IMR-90 (cell line): ENCODE data around the gene IL6ST. TPM values are rescaled to one million over a fixed set of nuclear protein-coding genes. Genes with fewer than 3 reads are reported as not detected.

Source experiments
- ATAC-seq: fragments of 200-7000 bp; cut with Tn5 transposase; 2 replicates; pipeline ENCODE4 v1.9.1; 2020; ENCODE audit warnings: low read depth, mild to moderate bottlenecking, moderate library complexity
- BruUV-seq: library from RNA; stranded (reverse); fragments of 400-500 nt; replicated peaks from 2 replicates; lab custom pipeline; 2021; lab: Mats Ljungman, UMichigan
- CTCF ChIA-PET: fragments of 300-600 bp; formaldehyde crosslinking; extraction: SDS; loops from one replicate; lab custom pipeline; 2021; ENCODE audit warnings: antibody characterized with exemption; lab: Yijun Ruan, JAX
- POLR2A ChIA-PET: fragments of 300-600 bp; sonication (Branson Sonifier 250); formaldehyde crosslinking; loops from one replicate; lab custom pipeline; 2022; ENCODE audit warnings: antibody characterized with exemption; ENCODE audit not compliant: unreplicated experiment; lab: Charles Lee
- DNase-seq: peaks from one replicate; pipeline ENCODE4 v3.0.0; 2013
- H2AFZ ChIP-seq: replicated peaks from 2 replicates; pipeline ENCODE3; 2013; ENCODE audit warnings: low read length, mild to moderate bottlenecking; ENCODE audit not compliant: poor library complexity
- H2AK5ac ChIP-seq: 2 replicates; pipeline ENCODE4 v1.6.1; 2013; ENCODE audit warnings: low read depth, low read length, inconsistent platforms
- H2AK9ac ChIP-seq: replicated peaks from 2 replicates; pipeline ENCODE3; 2013; ENCODE audit warnings: mild to moderate bottlenecking, low read depth, low read length, moderate library complexity; ENCODE audit not compliant: poor library complexity
- H2BK120ac ChIP-seq: 2 replicates; pipeline ENCODE4 v1.6.1; 2013; ENCODE audit warnings: low read depth, low read length, inconsistent platforms
- H2BK15ac ChIP-seq: 3 replicates; pipeline ENCODE4 v1.6.1; 2013; ENCODE audit warnings: low read depth, low read length, inconsistent platforms
- H2BK20ac ChIP-seq: 2 replicates; pipeline ENCODE4 v1.6.1; 2013; ENCODE audit warnings: low read depth, mild to moderate bottlenecking, inconsistent platforms, low read length, moderate library complexity
- H2BK5ac ChIP-seq: 2 replicates; pipeline ENCODE4 v1.6.1; 2013; ENCODE audit warnings: mild to moderate bottlenecking, low read depth, low read length, inconsistent platforms; ENCODE audit not compliant: poor library complexity, severe bottlenecking
- H3K14ac ChIP-seq: replicated peaks from 2 replicates; pipeline ENCODE4 v1.6.1; 2013; ENCODE audit warnings: low read depth, low read length, inconsistent platforms
- H3K18ac ChIP-seq: 2 replicates; pipeline ENCODE4 v1.6.1; 2013; ENCODE audit warnings: low read depth, low read length, control low read depth
- H3K23ac ChIP-seq: 2 replicates; pipeline ENCODE4 v1.6.1; 2013; ENCODE audit warnings: low read depth, low read length, inconsistent platforms
- H3K27ac ChIP-seq: 2 replicates; pipeline ENCODE4 v1.5.1; 2013; ENCODE audit warnings: mild to moderate bottlenecking, control low read depth, low read length; ENCODE audit not compliant: insufficient read depth
- H3K27me3 ChIP-seq: 2 replicates; pipeline ENCODE4 v1.6.1; 2013; ENCODE audit warnings: low read length; ENCODE audit not compliant: control insufficient read depth, insufficient read depth
- H3K36me3 ChIP-seq: 2 replicates; pipeline ENCODE4 v1.6.1; 2013; ENCODE audit warnings: low read length, mixed read lengths; ENCODE audit not compliant: control insufficient read depth, insufficient read depth
- H3K4ac ChIP-seq: 2 replicates; pipeline ENCODE4 v1.6.1; 2013; ENCODE audit warnings: low read depth, low read length, inconsistent platforms
- H3K4me1 ChIP-seq: 2 replicates; pipeline ENCODE4 v1.6.1; 2013; ENCODE audit warnings: low read length, mixed read lengths; ENCODE audit not compliant: control insufficient read depth, insufficient read depth
- H3K4me2 ChIP-seq: 2 replicates; pipeline ENCODE4 v1.6.1; 2013; ENCODE audit warnings: low read depth, mild to moderate bottlenecking, control low read depth, low read length, moderate library complexity
- H3K4me3 ChIP-seq: 2 replicates; pipeline ENCODE4 v1.5.1; 2013; ENCODE audit warnings: low read depth, mild to moderate bottlenecking, control low read depth, low read length, moderate library complexity; ENCODE audit not compliant: insufficient read depth
- H3K56ac ChIP-seq: 2 replicates; pipeline ENCODE4 v1.6.1; 2013; ENCODE audit warnings: low read length, inconsistent platforms; ENCODE audit not compliant: insufficient read depth; ENCODE audit errors: extremely low read depth
- H3K79me1 ChIP-seq, 2 experiments: 2 replicates each; pipeline ENCODE4 v1.6.1; 2013; ENCODE audit warnings: low read length in 2 of 2, inconsistent platforms in 1 of 2, low read depth in 1 of 2
- H3K9ac ChIP-seq: 2 replicates; pipeline ENCODE4 v1.6.1; 2013; ENCODE audit warnings: low read depth, low read length, control low read depth
- H3K9me1 ChIP-seq: 2 replicates; pipeline ENCODE4 v1.6.1; 2013; ENCODE audit warnings: low read length, inconsistent platforms; ENCODE audit not compliant: insufficient read depth
- H3K9me3 ChIP-seq: 2 replicates; pipeline ENCODE4 v1.6.1; 2013; ENCODE audit warnings: low read length; ENCODE audit not compliant: control insufficient read depth, insufficient read depth
- H4K20me1 ChIP-seq: 2 replicates; pipeline ENCODE4 v1.6.1; 2013; ENCODE audit warnings: low read length, inconsistent platforms; ENCODE audit not compliant: insufficient read depth
- H4K5ac ChIP-seq: 2 replicates; pipeline ENCODE4 v1.6.1; 2013; ENCODE audit warnings: mild to moderate bottlenecking, low read depth, low read length, control low read depth
- H4K8ac ChIP-seq, 2 experiments: 2 replicates each; pipeline ENCODE4 v1.6.1; 2013; ENCODE audit warnings: low read depth in 2 of 2, low read length in 2 of 2, control low read depth in 1 of 2, inconsistent platforms in 1 of 2
- H4K91ac ChIP-seq: 2 replicates; pipeline ENCODE4 v1.6.1; 2013; ENCODE audit warnings: low read depth, low read length, inconsistent platforms; ENCODE audit not compliant: insufficient read depth
- BHLHE40 ChIP-seq: fragments of 150-350 bp; IDR thresholded peaks from 2 replicates; pipeline ENCODE4 v1.6.1; 2016; ENCODE audit warnings: mild to moderate bottlenecking, low read depth, low read length
- CEBPB ChIP-seq: IDR thresholded peaks from 2 replicates; pipeline ENCODE4 v1.6.1; 2012; ENCODE audit warnings: low read depth, low read length, improper control_type of control experiment
- CHD1 ChIP-seq: IDR thresholded peaks from 2 replicates; pipeline ENCODE4 v1.6.1; 2012; ENCODE audit warnings: low read depth, low read length, improper control_type of control experiment
- CTCF ChIP-seq: conservative IDR thresholded peaks from 2 replicates; pipeline ENCODE4 v1.5.1; 2012; ENCODE audit warnings: mild to moderate bottlenecking, low read depth, low read length, improper control_type of control experiment
- ELK1 ChIP-seq: fragments of 150-350 bp; IDR thresholded peaks from 2 replicates; pipeline ENCODE4 v1.6.1; 2016; ENCODE audit warnings: low read depth, mild to moderate bottlenecking, low read length, moderate library complexity, borderline replicate concordance
- FOS ChIP-seq: fragments of 150-350 bp; IDR thresholded peaks from 2 replicates; pipeline ENCODE4 v1.6.1; 2016; ENCODE audit warnings: low read depth, low read length
- MAFK ChIP-seq: IDR thresholded peaks from 2 replicates; pipeline ENCODE4 v1.6.1; 2012; ENCODE audit warnings: low read depth, low read length, improper control_type of control experiment
- MAZ ChIP-seq: IDR thresholded peaks from 2 replicates; pipeline ENCODE4 v1.6.1; 2012; ENCODE audit warnings: low read depth, mild to moderate bottlenecking, low read length, improper control_type of control experiment, moderate library complexity, borderline replicate concordance
- MXI1 ChIP-seq: IDR thresholded peaks from 2 replicates; pipeline ENCODE4 v1.6.1; 2012; ENCODE audit warnings: low read depth, mild to moderate bottlenecking, low read length, moderate library complexity, borderline replicate concordance
- NFE2L2 ChIP-seq: fragments of 150-350 bp; IDR thresholded peaks from 2 replicates; pipeline ENCODE4 v1.6.1; 2016; ENCODE audit warnings: low read depth, mild to moderate bottlenecking, low read length
- RAD21 ChIP-seq: IDR thresholded peaks from 2 replicates; pipeline ENCODE4 v1.6.1; 2012; ENCODE audit warnings: low read length, improper control_type of control experiment
- RCOR1 ChIP-seq: IDR thresholded peaks from 2 replicates; pipeline ENCODE4 v1.6.1; 2012; ENCODE audit warnings: mild to moderate bottlenecking, low read length, improper control_type of control experiment; ENCODE audit not compliant: insufficient replicate concordance
- RFX5 ChIP-seq: IDR thresholded peaks from 2 replicates; pipeline ENCODE4 v1.8.0; 2012; ENCODE audit warnings: low read depth, mild to moderate bottlenecking, low read length, moderate library complexity
- SMC3 ChIP-seq: fragments of 150-350 bp; IDR thresholded peaks from 2 replicates; pipeline ENCODE4 v1.6.1; 2016; ENCODE audit warnings: low read depth, mild to moderate bottlenecking, antibody characterized with exemption, low read length, moderate library complexity
- USF2 ChIP-seq: fragments of 150-350 bp; IDR thresholded peaks from 2 replicates; pipeline ENCODE4 v1.6.1; 2017; ENCODE audit warnings: mild to moderate bottlenecking, antibody characterized with exemption, low read length, low read depth
- WGBS, 2 experiments: methylation state at CpG; one replicate each; pipeline versions ENCODE4 v1.1.5 to v1.1.7; 2013; ENCODE audit warnings: missing lambda C conversion rate in 2 of 2; ENCODE audit not compliant: insufficient read length in 1 of 2; ENCODE audit errors: extremely low coverage in 2 of 2; 5-methylcytosine and 5-hydroxymethylcytosine counted together
- dilution Hi-C: fragments of 300-500 bp; cut with HindIII; formaldehyde crosslinking; loops from one replicate; pipeline ENCODE4 v1.14.3; 2018; ENCODE audit warnings: low sequenced_read_pairs; ENCODE audit not compliant: unreplicated experiment
- in situ Hi-C: fragments of 300-500 bp; cut with MboI; formaldehyde crosslinking; loops from 3 replicates; pipeline ENCODE4 v1.14.3; 2019; ENCODE audit warnings: low sequenced_read_pairs, inconsistent platforms, mixed read lengths
- intact Hi-C: fragments of 100-400 bp; cut with micrococcal nuclease; formaldehyde crosslinking; loops from 2 replicates; pipeline ENCODE4 v1.10.0; 2022
- polyA plus RNA-seq, 3 experiments: library from polyadenylated mRNA; depleted of rRNA; stranded (reverse); fragments of >200 nt; gene quantifications; 2 replicates each; pipeline ENCODE4 v1.2.3, GENCODE V29; 2012; ENCODE audit warnings: low replicate concordance in 1 of 3
- total RNA-seq: library from RNA; depleted of rRNA; stranded (reverse); fragments of >200 nt; gene quantifications from 2 replicates; pipeline ENCODE4 v1.2.3, GENCODE V29; 2012

Gene IL6ST
- total and polyA plus RNA-seq, 2 of the 4 experiments (the other 2 are of a cell fraction) = 90.6 to 506 TPM

- no peak overlapping the region for H3K56ac ChIP-seq
- H2AK5ac ChIP-seq = no peak overlapping the region
- CTCF ChIA-PET = no interaction called here
- H3K9ac ChIP-seq = no peak overlapping the region
- H2AFZ ChIP-seq = no peak overlapping the region
- POLR2A ChIA-PET = no interaction called here
- no peak overlapping the region for H4K5ac ChIP-seq
- in situ Hi-C loops = no loop called here
- H3K23ac ChIP-seq = no peak overlapping the region
- ATAC-seq (no peak), DNase-seq (no peak)
- no peaks in the 10 kb centered on the region for H3K27me3 ChIP-seq
- TF ChIP-seq MAZ (no peak), RFX5 (no peak), CHD1 (no peak), MXI1 (no peak), CEBPB (no peak), RCOR1 (no peak), USF2 (no peak), MAFK (no peak), CTCF (no peak), ELK1 (no peak), FOS (no peak), SMC3 (no peak), BHLHE40 (no peak), NFE2L2 (no peak), RAD21 (no peak)
- H3K18ac ChIP-seq = no peak overlapping the region
- no peaks in the 10 kb centered on the region; the same call in 1 of the 2 replicates for H3K9me1 ChIP-seq
- H3K4ac ChIP-seq = no peak overlapping the region
- no peak overlapping the region for H2BK15ac ChIP-seq
- peaks cover 2% of the 10 kb centered on the region; the same call in 1 of the 2 replicates for H3K4me1 ChIP-seq
- H4K8ac ChIP-seq = no peak overlapping the region
- dilution Hi-C loops = no loop called here
- no peak overlapping the region for H2BK20ac ChIP-seq
- H3K36me3 ChIP-seq = no peaks in the 10 kb centered on the region
- H4K91ac ChIP-seq = no peak overlapping the region
- intact Hi-C loops = no loop called here
- H3K4me2 ChIP-seq = no peak overlapping the region
- no peaks in the 10 kb centered on the region for H3K79me1 ChIP-seq
- BruUV-seq = no TSS peak
- H2BK120ac ChIP-seq = no peak overlapping the region
- no CpG with 5 or more reads among the region's 12 CpGs for WGBS, 2 experiments
- no peak overlapping the region for H2BK5ac ChIP-seq
- no peak overlapping the region for H3K14ac ChIP-seq
- H3K4me3 ChIP-seq = no peak overlapping the region
- H2AK9ac ChIP-seq = no peak overlapping the region
- no peaks in the 10 kb centered on the region for H3K9me3 ChIP-seq
- H3K27ac ChIP-seq = no peak overlapping the region
- H4K20me1 ChIP-seq = no peaks in the 10 kb centered on the region
Measured at GRCh38 chr5:55927861-55928655, 66.7 kb downstream of the IL6ST start.
